Fibroblast of lung (primary cell): ENCODE measurements around the gene FTO. TPM values are rescaled to one million over a fixed set of nuclear protein-coding genes. Genes with fewer than 3 reads are reported as not detected.

Experiments used
- DNase-seq, 2 donors: peaks; one replicate each; pipeline versions ENCODE4 v3.0.0 to v3.0.0-alpha.2; 2010; ENCODE audit warnings: low read depth in 2 of 2
- H2AFZ ChIP-seq: 2 replicates; pipeline ENCODE4 v1.5.1; 2012; ENCODE audit warnings: low read length, control low read depth, inconsistent platforms
- H3K27ac ChIP-seq: 2 replicates; pipeline ENCODE4 v1.5.1; 2011; ENCODE audit warnings: low read length, control low read depth; ENCODE audit not compliant: insufficient read depth
- H3K27me3 ChIP-seq: 2 replicates; pipeline ENCODE4 v1.5.1; 2011; ENCODE audit warnings: mild to moderate bottlenecking, low read length; ENCODE audit not compliant: control insufficient read depth, insufficient read depth
- H3K36me3 ChIP-seq: 2 replicates; pipeline ENCODE4 v1.5.1; 2011; ENCODE audit warnings: low read length; ENCODE audit not compliant: control insufficient read depth, insufficient read depth
- H3K4me1 ChIP-seq: 2 replicates; pipeline ENCODE4 v1.5.1; 2011; ENCODE audit warnings: low read length; ENCODE audit not compliant: control insufficient read depth, insufficient read depth; ENCODE audit errors: extremely low read depth
- H3K4me2 ChIP-seq: 2 replicates; pipeline ENCODE4 v1.5.1; 2011; ENCODE audit warnings: low read length, control low read depth; ENCODE audit not compliant: insufficient read depth; ENCODE audit errors: extremely low read depth
- H3K4me3 ChIP-seq, 4 experiments: fragments of 200-600 bp in 1 of 4; sonication (generic) in 1 of 4; replicated peaks in 1 of 4; 2 replicates each; pipeline ENCODE4 v1.5.1; 2011 to 2016; ENCODE audit warnings: low read length in 4 of 4, low read depth in 3 of 4, mild to moderate bottlenecking in 3 of 4, control low read depth in 2 of 4, inconsistent platforms in 1 of 4, mixed read lengths in 1 of 4; ENCODE audit not compliant: insufficient read depth in 1 of 4; ENCODE audit errors: control extremely low read depth in 1 of 4
- H3K79me2 ChIP-seq: 2 replicates; pipeline ENCODE4 v1.5.1; 2012; ENCODE audit warnings: mild to moderate bottlenecking, low read length, inconsistent platforms; ENCODE audit not compliant: control insufficient read depth, insufficient read depth
- H3K9ac ChIP-seq: 2 replicates; pipeline ENCODE4 v1.5.1; 2011; ENCODE audit warnings: mild to moderate bottlenecking, low read length, control low read depth; ENCODE audit not compliant: insufficient read depth
- H3K9me3 ChIP-seq: 2 replicates; pipeline ENCODE4 v1.5.1; 2012; ENCODE audit warnings: low read depth, low read length; ENCODE audit not compliant: control insufficient read depth, insufficient read depth
- H4K20me1 ChIP-seq: 2 replicates; pipeline ENCODE4 v1.5.1; 2011; ENCODE audit warnings: low read length; ENCODE audit not compliant: control insufficient read depth, insufficient read depth; ENCODE audit errors: extremely low read depth
- CTCF ChIP-seq, 2 donors: IDR thresholded peaks in 1 of 2; conservative IDR thresholded peaks in 1 of 2; 1 replicate in 1 of 2; 2 replicates in 1 of 2; pipeline ENCODE4 v1.5.1; 2011 to 2012; ENCODE audit warnings: low read length in 2 of 2, control low read depth in 1 of 2, inconsistent platforms in 1 of 2, low read depth in 1 of 2, mild to moderate bottlenecking in 1 of 2
- EZH2 ChIP-seq: IDR thresholded peaks from 2 replicates; pipeline ENCODE4 v1.5.1; 2012; ENCODE audit warnings: low read length, control low read depth, mild to moderate bottlenecking; ENCODE audit errors: missing control alignments
- polyA plus RNA-seq, 2 donors: library from polyadenylated mRNA; depleted of rRNA in 1 of 2; stranded (reverse) in 1 of 2; unstranded in 1 of 2; fragments of >200 nt; gene quantifications; 2 replicates each; pipeline ENCODE4 v1.2.1, GENCODE V29; 2011 to 2012; ENCODE audit warnings: missing spikeins in 1 of 2
- total RNA-seq: library from RNA; depleted of rRNA; stranded (reverse); fragments of >200 nt; gene quantifications from 2 replicates; pipeline ENCODE4 v1.2.1, GENCODE V29; 2014

The FTO gene
- total and polyA plus RNA-seq, 2 donors (not counting 1 experiment from before 2014, with no cell fraction given) = 61.1 to 97.6 TPM

- Histone ChIP-seq H3K9ac (no peak overlapping the region), H4K20me1 (no peaks in the 10 kb centered on the region), H3K4me3 (no peak overlapping the region), H3K4me1 (no peaks in the 10 kb centered on the region), H2AFZ (no peak overlapping the region), H3K36me3 (no peaks in the 10 kb centered on the region), H3K9me3 (no peaks in the 10 kb centered on the region), H3K27me3 (no peaks in the 10 kb centered on the region), H3K27ac (no peak overlapping the region), H3K79me2 (no peaks in the 10 kb centered on the region), H3K4me2 (no peak overlapping the region)
- DNase-seq = no peak
- TF ChIP-seq CTCF (conservative IDR thresholded peaks at IDR 0.05 in 1 of 2, IDR thresholded peaks at IDR 0.05 in 1 of 2; ENCODE audit: low read depth in 1 of 2, low read length in 2 of 2) (no peak), EZH2 (no peak)
Measured at GRCh38 chr16:54156349-54156748, 452.4 kb downstream of the FTO start.

GRCh38 chr16:54158986-54159385 lies 455.0 kb downstream of the FTO start:
- H3K4me3 ChIP-seq = no peak overlapping the region
- no peaks in the 10 kb centered on the region for H3K36me3 ChIP-seq
- no peak overlapping the region for H2AFZ ChIP-seq
- no peaks in the 10 kb centered on the region for H3K79me2 ChIP-seq
- H3K27ac ChIP-seq = no peak overlapping the region
- no peaks in the 10 kb centered on the region for H4K20me1 ChIP-seq
- no peaks in the 10 kb centered on the region for H3K4me1 ChIP-seq
- no peak for DNase-seq
- no peak overlapping the region for H3K4me2 ChIP-seq
- TF ChIP-seq CTCF (conservative IDR thresholded peaks at IDR 0.05 in 1 of 2, IDR thresholded peaks at IDR 0.05 in 1 of 2; ENCODE audit: low read depth in 1 of 2, low read length in 2 of 2) (no peak), EZH2 (no peak)
- no peaks in the 10 kb centered on the region for H3K27me3 ChIP-seq
- H3K9me3 ChIP-seq = no peaks in the 10 kb centered on the region
- H3K9ac ChIP-seq = no peak overlapping the region

- Histone ChIP-seq H3K4me2 (no peak overlapping the region), H3K36me3 (no peaks in the 10 kb centered on the region), H3K79me2 (no peaks in the 10 kb centered on the region), H3K27me3 (no peaks in the 10 kb centered on the region), H3K4me3 (no peak overlapping the region), H3K4me1 (no peaks in the 10 kb centered on the region), H2AFZ (no peak overlapping the region), H4K20me1 (no peaks in the 10 kb centered on the region), H3K9ac (no peak overlapping the region), H3K27ac (no peak overlapping the region), H3K9me3 (no peaks in the 10 kb centered on the region)
- TF ChIP-seq EZH2 = no peak
- TF ChIP-seq CTCF (conservative IDR thresholded peaks at IDR 0.05 in 1 of 2, IDR thresholded peaks at IDR 0.05 in 1 of 2; ENCODE audit: low read depth in 1 of 2, low read length in 2 of 2) = no peak
- no peak for DNase-seq
Measured at GRCh38 chr16:54159490-54160080, 455.6 kb downstream of the FTO start.
